ENCODE results near the gene ATXN7L3B.
"Not testable (repeated sequence)": the region's sequence is repeated elsewhere in the genome, so short reads cannot be mapped to it uniquely, and the experiment has no call there.

ATXN7L3B gene

GRCh38 chr12:74537707-74538385, at the start of gene ATXN7L3B:
TSS of gene ATXN7L3B (plus strand) at chr12:74537835. CDS start at chr12:74538113, 278 bp downstream.
- DNase-seq: peak; percentile 80

GRCh38 chr12:74488134-74488533, 49.5 kb upstream of the ATXN7L3B start:
- DNase-seq: no peak

- no peak for DNase-seq
These were observed 48.1 kb upstream of the ATXN7L3B start for GRCh38 chr12:74489543-74489942.

- no peak for DNase-seq
These were observed 47.1 kb upstream of the ATXN7L3B start for GRCh38 chr12:74490390-74491064.

GRCh38 chr12:74491374-74491773, 46.3 kb upstream of the ATXN7L3B start:
- no peak for DNase-seq

GRCh38 chr12:74499192-74499591, 38.4 kb upstream of the ATXN7L3B start:
- DNase-seq: no peak

GRCh38 chr12:74508873-74509657, 28.6 kb upstream of the ATXN7L3B start:
- DNase-seq: not testable (repeated sequence)

GRCh38 chr12:74509886-74510285, 27.7 kb upstream of the ATXN7L3B start:
- DNase-seq: no peak

GRCh38 chr12:74514098-74514872, 23.4 kb upstream of the ATXN7L3B start:
- no peak for DNase-seq

- DNase-seq: no peak
These were observed 21.8 kb upstream of the ATXN7L3B start for GRCh38 chr12:74515849-74516248.

GRCh38 chr12:74526535-74526934, 11.1 kb upstream of the ATXN7L3B start:
- DNase-seq: no peak

GRCh38 chr12:74527491-74527890, 10.1 kb upstream of the ATXN7L3B start:
- no peak for DNase-seq

GRCh38 chr12:74530676-74531075, 7.0 kb upstream of the ATXN7L3B start:
- DNase-seq: no peak

- DNase-seq: no peak
These were observed 2.1 kb upstream of the ATXN7L3B start for GRCh38 chr12:74535536-74535935.

GRCh38 chr12:74537126-74537706, 419 bp upstream of the ATXN7L3B start:
- peak; percentile 80 for DNase-seq

GRCh38 chr12:74538491-74539258, 1.0 kb downstream of the ATXN7L3B start:
- no peak for DNase-seq

- no peak for DNase-seq
These were observed 1.6 kb downstream of the ATXN7L3B start for GRCh38 chr12:74539261-74539660.

GRCh38 chr12:74539765-74540526, 2.3 kb downstream of the ATXN7L3B start:
- no peak for DNase-seq

GRCh38 chr12:74541074-74541473, 3.4 kb downstream of the ATXN7L3B start:
- DNase-seq: no peak

GRCh38 chr12:74547249-74547648, 9.6 kb downstream of the ATXN7L3B start:
- no peak for DNase-seq

GRCh38 chr12:74551291-74551690, 13.7 kb downstream of the ATXN7L3B start:
- no peak for DNase-seq

Measured in DMS 273 treated with DMSO at 0.1 percent for 48 hours (cell line).